ENCODE results near the gene KREMEN1. TPM values are rescaled to one million over a fixed set of nuclear protein-coding genes. Genes with fewer than 3 reads are reported as not detected.

The KREMEN1 gene
- polyA plus RNA-seq, 1 of the 3 experiments (the other 2 are of a cell fraction) = 10.0 TPM

DNA sequence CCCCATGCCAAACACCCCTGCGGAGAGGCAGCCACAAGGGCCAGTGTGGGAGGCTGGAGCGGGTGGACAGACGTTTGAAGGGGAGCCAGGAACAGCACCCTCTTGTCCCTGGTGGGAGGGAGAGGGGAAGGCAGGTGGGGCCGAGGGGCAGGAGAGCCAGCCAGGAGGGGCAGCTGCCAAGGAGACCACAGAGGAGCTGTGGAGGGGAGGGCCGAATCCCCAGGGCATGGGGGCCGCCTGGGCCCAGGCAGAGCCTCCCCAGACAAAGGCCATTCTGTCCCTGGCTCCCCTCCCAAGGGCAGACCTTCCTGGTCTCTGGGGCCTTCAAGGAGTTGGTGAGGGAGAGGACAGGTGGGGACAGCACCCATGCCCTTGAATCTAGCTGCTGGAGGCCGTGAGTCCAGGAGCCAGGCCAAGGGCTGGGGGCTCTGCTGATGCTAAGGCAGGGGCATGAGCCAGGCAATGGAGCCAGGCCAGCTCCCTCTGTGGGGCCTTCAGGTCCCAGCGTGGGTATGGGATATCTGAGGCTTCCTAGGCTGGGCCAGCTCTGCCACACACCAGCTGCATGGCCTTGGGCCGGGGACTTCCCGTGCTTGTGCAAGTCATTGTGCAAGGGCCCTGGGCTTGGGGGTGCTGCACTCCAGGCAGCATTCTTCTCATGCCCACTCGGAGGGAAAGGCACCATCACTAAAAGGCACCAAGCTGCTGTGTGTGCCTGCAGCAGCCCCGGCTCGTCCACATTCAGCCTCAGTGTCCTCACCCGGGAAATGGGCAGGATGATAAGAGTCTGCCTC is 144.2 kb downstream of the KREMEN1 start:
- H4K20me1 ChIP-seq (ENCODE audit: insufficient read depth) = no peaks in the 10 kb centered on the region
- TF ChIP-seq TEAD4 (IDR thresholded peaks at IDR 0.05; ENCODE audit: borderline replicate concordance, insufficient read depth) = no peak
- TF ChIP-seq FOSL2 (IDR thresholded peaks at IDR 0.05; ENCODE audit: borderline replicate concordance, low read depth) = no peak
- no peak for TF ChIP-seq POLR2AphosphoS5 (IDR thresholded peaks at IDR 0.05; ENCODE audit: low read depth, low read length)
- TF ChIP-seq PBX3 (IDR thresholded peaks at IDR 0.05) = no peak
- TF ChIP-seq, protein P1, sequence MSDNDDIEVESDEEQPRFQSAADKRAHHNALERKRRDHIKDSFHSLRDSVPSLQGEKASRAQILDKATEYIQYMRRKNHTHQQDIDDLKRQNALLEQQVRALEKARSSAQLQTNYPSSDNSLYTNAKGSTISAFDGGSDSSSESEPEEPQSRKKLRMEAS (IDR thresholded peaks at IDR 0.05; ENCODE audit: low read depth) = no peak
- no peak for TF ChIP-seq RXRA (IDR thresholded peaks at IDR 0.05; ENCODE audit: borderline replicate concordance, low read depth)
- TF ChIP-seq SIN3A (IDR thresholded peaks at IDR 0.05; ENCODE audit: borderline replicate concordance, low read depth, low read length) = no peak
- no peak for TF ChIP-seq USF1 (IDR thresholded peaks at IDR 0.05; ENCODE audit: borderline replicate concordance, low read depth)
- no peak for TF ChIP-seq GATA2 (CRISPR knock-in tag; IDR thresholded peaks at IDR 0.05)
- TF ChIP-seq ELF1 (IDR thresholded peaks at IDR 0.05) = no peak
- TF ChIP-seq EZH2phosphoT487 (IDR thresholded peaks at IDR 0.05; ENCODE audit: borderline replicate concordance, low read depth) = no peak
- TF ChIP-seq TAF1 (IDR thresholded peaks at IDR 0.05; ENCODE audit: borderline replicate concordance, low read depth, low read length) = no peak
- no peak for TF ChIP-seq SMC3 (IDR thresholded peaks at IDR 0.05; ENCODE audit: low read depth, low read length)
- TF ChIP-seq CHD2 (IDR thresholded peaks at IDR 0.05; ENCODE audit: low read length, partially characterized antibody) = no peak
- no peak for TF ChIP-seq TCF12 (IDR thresholded peaks at IDR 0.05)
- no peak for TF ChIP-seq FOXM1 (IDR thresholded peaks at IDR 0.05; ENCODE audit: low read depth)
- TF ChIP-seq MEF2A (IDR thresholded peaks at IDR 0.05; ENCODE audit: borderline replicate concordance, low read depth) = no peak
- TF ChIP-seq EP300 (IDR thresholded peaks at IDR 0.05; ENCODE audit: borderline replicate concordance in 1 of 2, low read depth in 1 of 2, low read length in 1 of 2) = no peak
- no peak for TF ChIP-seq JUND (IDR thresholded peaks at IDR 0.05)
- ChIA-PET POLR2A (no interaction called here), CTCF (interaction anchor here (0.6 to 1.1 kb wide), 3 partner anchors 9 to 28 kb away, joined by 3 to 4 read pairs (median 3); no protein-coding TSS in a partner anchor)
- H3F3A ChIP-seq (replicated peaks; ENCODE audit: insufficient read depth) = no peaks in the 10 kb centered on the region
- no peak overlapping the region for H2AFZ ChIP-seq (ENCODE audit: low read depth)
- 59% methylated on average over 8 of the region's 14 CpGs for WGBS (ENCODE audit: low lambda C conversion rate)
- DNase-seq = peak; percentile 22
- no peaks in the 10 kb centered on the region for H3K9me3 ChIP-seq
- H3K9ac ChIP-seq = no peak overlapping the region
- H3K27me3 ChIP-seq (ENCODE audit: insufficient read depth) = no peaks in the 10 kb centered on the region
- no peak overlapping the region for H3K4me3 ChIP-seq (ENCODE audit: low read depth in 2 of 2, low read length in 1 of 2)
- no peaks in the 10 kb centered on the region for H3K4me1 ChIP-seq (ENCODE audit: control insufficient read depth in 1 of 2, insufficient read depth in 2 of 2, low read depth in 1 of 2, low read length in 1 of 2)
- H3K27ac ChIP-seq (ENCODE audit: low read depth in 2 of 2, low read length in 1 of 2) = no peak overlapping the region
- no peak overlapping the region for H3K4me2 ChIP-seq
- H3K36me3 ChIP-seq (replicated peaks in 1 of 2; ENCODE audit: control insufficient read depth in 1 of 2, insufficient read depth in 2 of 2, low read length in 1 of 2) = no peaks in the 10 kb centered on the region
- H3K79me2 ChIP-seq (ENCODE audit: insufficient read depth) = no peaks in the 10 kb centered on the region
- no peaks in the 10 kb centered on the region for H3K9me2 ChIP-seq

Small RNAs within 50 kb of the gene (small RNA-seq; reads per million reads assigned to genes)
- gene RNU6-1219P (0 reads per million in 7 experiments), gene RNU6-810P (0 reads per million in 7 experiments)

Other genes starting within 250 kb of the KREMEN1 start
- gene ZNRF3, start 189.5 kb upstream of the KREMEN1 start, polyA plus RNA-seq (2012; rRNA removed) = 2.9 and 4.2 TPM in 2 replicates
- not detected in 2 replicates for gene C22orf31, start 11.2 kb upstream of the KREMEN1 start, polyA plus RNA-seq (2012; rRNA removed)
- 0.71 and 1.1 TPM in 2 replicates for gene EMID1, start 132.9 kb downstream of the KREMEN1 start, polyA plus RNA-seq (2012; rRNA removed)
- gene RHBDD3, start 194.9 kb downstream of the KREMEN1 start, polyA plus RNA-seq (2012; rRNA removed) = 19.0 and 23.0 TPM in 2 replicates
- 173 and 234 TPM in 2 replicates for gene EWSR1, start 195.2 kb downstream of the KREMEN1 start, polyA plus RNA-seq (2012; rRNA removed)
- 16.8 and 21.8 TPM in 2 replicates for gene GAS2L1, start 233.6 kb downstream of the KREMEN1 start, polyA plus RNA-seq (2012; rRNA removed)
- 0.18 and 0.36 TPM in 2 replicates for gene RASL10A, start 242.7 kb downstream of the KREMEN1 start, polyA plus RNA-seq (2012; rRNA removed)